Hematopoietic multipotent progenitor cell treated with erythropoietin and hydrocortisone succinate and interleukin-3 and kit ligand, for 8 days (in vitro differentiated cells): Measurements from ENCODE around the gene MEGF11.

Source experiments
- DNase-seq: peaks from one replicate; pipeline ENCODE4 v3.0.0-alpha.2; 2015

MEGF11 gene

GRCh38 chr15:66165856-66166255 lies 87.7 kb downstream of the MEGF11 start:
- DNase-seq = no peak

GRCh38 chr15:66164788-66165187 lies 88.8 kb downstream of the MEGF11 start:
- DNase-seq = no peak

GRCh38 chr15:66163553-66163952 lies 90.0 kb downstream of the MEGF11 start:
- no peak for DNase-seq

- no peak for DNase-seq
Measured at GRCh38 chr15:66162286-66162685, 91.3 kb downstream of the MEGF11 start.

GRCh38 chr15:66161575-66162118 lies 91.9 kb downstream of the MEGF11 start:
- DNase-seq = no peak

GRCh38 chr15:66161108-66161507 lies 92.4 kb downstream of the MEGF11 start:
- no peak for DNase-seq

GRCh38 chr15:66157507-66157906 lies 96.0 kb downstream of the MEGF11 start:
- DNase-seq = no peak

- no peak for DNase-seq
Measured at GRCh38 chr15:66156310-66156975, 97.1 kb downstream of the MEGF11 start.

GRCh38 chr15:66155065-66155464 lies 98.5 kb downstream of the MEGF11 start:
- DNase-seq = no peak

GRCh38 chr15:66154581-66154980 lies 99.0 kb downstream of the MEGF11 start:
- DNase-seq = no peak

GRCh38 chr15:66153549-66154415 lies 99.8 kb downstream of the MEGF11 start:
- no peak for DNase-seq

GRCh38 chr15:66152650-66153049 lies 100.9 kb downstream of the MEGF11 start:
- no peak for DNase-seq

- DNase-seq = no peak
Measured at GRCh38 chr15:66151809-66152208, 101.7 kb downstream of the MEGF11 start.

- DNase-seq = no peak
Measured at GRCh38 chr15:66149871-66150270, 103.7 kb downstream of the MEGF11 start.

GRCh38 chr15:66148187-66148586 lies 105.4 kb downstream of the MEGF11 start:
- DNase-seq = no peak

GRCh38 chr15:66147440-66147839 lies 106.1 kb downstream of the MEGF11 start:
- no peak for DNase-seq

GRCh38 chr15:66145726-66146182 lies 107.8 kb downstream of the MEGF11 start:
- no peak for DNase-seq

GRCh38 chr15:66144978-66145725 lies 108.4 kb downstream of the MEGF11 start:
- no peak for DNase-seq

GRCh38 chr15:66142285-66142684 lies 111.3 kb downstream of the MEGF11 start:
- no peak for DNase-seq

GRCh38 chr15:66139591-66140207 lies 113.9 kb downstream of the MEGF11 start:
- no peak for DNase-seq

GRCh38 chr15:66138892-66139590 lies 114.5 kb downstream of the MEGF11 start:
- DNase-seq = no peak
